HepG2 (cell line): ENCODE results near the gene CEP78. TPM values are rescaled to one million over a fixed set of nuclear protein-coding genes. Genes with fewer than 3 reads are reported as not detected.

Experiments used
- FOXP4 ChIP-seq: sonication (generic); formaldehyde crosslinking; IDR thresholded peaks from 2 replicates; pipeline ENCODE4 v1.4.0; 2020; ENCODE audit warnings: missing genetic modification reagents
- MAX ChIP-seq: IDR thresholded peaks from 2 replicates; pipeline ENCODE4 v1.6.1; 2012; ENCODE audit warnings: inconsistent platforms
- MAZ ChIP-seq, 2 experiments: sonication (generic) in 1 of 2; formaldehyde crosslinking in 1 of 2; IDR thresholded peaks; 2 replicates each; pipeline versions ENCODE4 v1.5.0 to v1.6.1; 2012 to 2020; ENCODE audit warnings: low read depth in 2 of 2, mild to moderate bottlenecking in 2 of 2, borderline replicate concordance in 1 of 2, improper control_type of control experiment in 1 of 2, low read length in 1 of 2, missing genetic modification reagents in 1 of 2, moderate library complexity in 1 of 2
- MEF2D ChIP-seq: sonication (generic); formaldehyde crosslinking; IDR thresholded peaks from 2 replicates; pipeline ENCODE4 v1.5.1; 2020; ENCODE audit warnings: mild to moderate bottlenecking, missing genetic modification reagents
- PAXIP1 ChIP-seq: sonication (generic); formaldehyde crosslinking; conservative IDR thresholded peaks from 2 replicates; pipeline ENCODE4 v1.4.0; 2020; ENCODE audit warnings: mild to moderate bottlenecking, missing genetic modification reagents, moderate library complexity
- SMAD3 ChIP-seq: sonication (generic); formaldehyde crosslinking; IDR thresholded peaks from 2 replicates; pipeline ENCODE4 v1.4.0; 2020; ENCODE audit warnings: missing genetic modification reagents
- ZNF367 ChIP-seq: sonication (generic); formaldehyde crosslinking; IDR thresholded peaks from 2 replicates; pipeline ENCODE4 v1.4.0; 2020; ENCODE audit warnings: missing genetic modification reagents, borderline replicate concordance
- ZNF460 ChIP-seq: sonication (generic); formaldehyde crosslinking; IDR thresholded peaks from 2 replicates; pipeline ENCODE4 v1.5.1; 2020; ENCODE audit warnings: missing genetic modification reagents, mild to moderate bottlenecking, borderline replicate concordance
- ZNF557 ChIP-seq: sonication (generic); formaldehyde crosslinking; IDR thresholded peaks from 2 replicates; pipeline ENCODE4 v1.4.0; 2020; ENCODE audit warnings: missing genetic modification reagents
- ZNF629 ChIP-seq: sonication (generic); formaldehyde crosslinking; conservative IDR thresholded peaks from 2 replicates; pipeline ENCODE4 v1.5.0; 2020; ENCODE audit warnings: missing genetic modification reagents
- ZNF687 ChIP-seq: sonication (generic); formaldehyde crosslinking; IDR thresholded peaks from 2 replicates; pipeline ENCODE4 v1.5.1; 2020; ENCODE audit warnings: mild to moderate bottlenecking, missing genetic modification reagents, moderate library complexity
- ZNF704 ChIP-seq: sonication (generic); formaldehyde crosslinking; IDR thresholded peaks from 2 replicates; pipeline ENCODE4 v1.8.1; 2023; ENCODE audit warnings: mild to moderate bottlenecking, inconsistent platforms, moderate library complexity, missing genetic modification reagents, borderline replicate concordance
- ZNF83 ChIP-seq: sonication (generic); formaldehyde crosslinking; IDR thresholded peaks from 2 replicates; pipeline ENCODE4 v1.4.0; 2020; ENCODE audit warnings: missing genetic modification reagents, mild to moderate bottlenecking, borderline replicate concordance
- ZNF878 ChIP-seq: sonication (generic); formaldehyde crosslinking; IDR thresholded peaks from 2 replicates; pipeline ENCODE4 v1.8.1; 2023; ENCODE audit warnings: mild to moderate bottlenecking, missing genetic modification reagents, moderate library complexity
- polyA plus RNA-seq, 8 experiments: library from polyadenylated mRNA; depleted of rRNA in 3 of 8; stranded (reverse) in 7 of 8; unstranded in 1 of 8; fragments of >200 nt; fragmentation: Illumina TruSeq in 4 of 8; extraction: Trizol in 4 of 8; gene quantifications; 2 replicates each; pipeline versions ENCODE4 v1.2.1 to v1.2.3, GENCODE V29; 2011 to 2016; ENCODE audit warnings: low read depth in 4 of 8, missing spikeins in 1 of 8, mixed read lengths in 1 of 8; ENCODE audit not compliant: insufficient read depth in 1 of 8
- total RNA-seq, 5 experiments: library from RNA; depleted of rRNA; stranded (reverse); fragments of >200 nt; fragmentation: Illumina TruSeq; extraction: Trizol; gene quantifications; 2 replicates each; pipeline ENCODE4 v1.2.3, GENCODE V29; 2016; ENCODE audit warnings: low read depth in 1 of 5

CEP78 gene
- total and polyA plus RNA-seq, 2 of the 13 experiments (the other 11 are each of a cell fraction or from before 2014, with no cell fraction given) = 5.1 to 30.8 TPM

- peak; percentile 64 for TF ChIP-seq PAXIP1
- TF ChIP-seq FOXP4 (CRISPR knock-in tag) = no peak
- peak; percentile 80 for TF ChIP-seq ZNF629 (CRISPR knock-in tag)
- TF ChIP-seq ZNF460 (CRISPR knock-in tag) = no peak
- TF ChIP-seq ZNF557 (CRISPR knock-in tag) = 0 out of 2 replicates have a peak, but pooled peaks have one; percentile 22
- TF ChIP-seq MAZ (IDR thresholded peaks at IDR 0.05; ENCODE audit: borderline replicate concordance, low read depth, low read length) = no peak
- TF ChIP-seq MAZ (CRISPR knock-in tag; IDR thresholded peaks at IDR 0.05; ENCODE audit: low read depth) = peak; percentile 50; the same call in 1 of the 2 replicates
- TF ChIP-seq ZNF704 (CRISPR knock-in tag) = no peak
- peak; percentile 51; the same call in 1 of the 2 replicates for TF ChIP-seq SMAD3
- no peak for TF ChIP-seq ZNF83 (CRISPR knock-in tag)
- TF ChIP-seq MAX = peak; percentile 34; the same call in 1 of the 2 replicates
- TF ChIP-seq ZNF687 (CRISPR knock-in tag) = peak; percentile 27; the same call in 1 of the 2 replicates
- no peak for TF ChIP-seq ZNF878 (CRISPR knock-in tag)
- 0 out of 2 replicates have a peak, but pooled peaks have one; percentile 35 for TF ChIP-seq MEF2D (CRISPR knock-in tag)
- TF ChIP-seq ZNF367 = no peak
Observed at GRCh38 chr9:78294290-78295176, 58.7 kb downstream of the CEP78 start (continued).
